Spleen (tissue), 7 donors: ENCODE results near the gene CSH1.
"Not testable (repeated sequence)": the region's sequence is repeated elsewhere in the genome, so short reads cannot be mapped to it uniquely, and the experiment has no call there.

Experiments used
- POLR2AphosphoS5 ChIP-seq, 3 donors: sonication (generic); formaldehyde crosslinking; IDR thresholded peaks; one replicate each; pipeline ENCODE4 v1.5.1; 2017; ENCODE audit warnings: antibody characterized with exemption in 3 of 3
- TF ChIP-seq, protein P1 (sequence below), 11 experiments: fragments of 200-600 bp in 7 of 11; fragments of 450-650 bp in 4 of 11; sonication (generic) in 4 of 11; IDR thresholded peaks in 8 of 11; conservative IDR thresholded peaks in 3 of 11; 1 replicate in 7 of 11; 2 replicates in 4 of 11; pipeline versions ENCODE4 v1.4.0 to v1.8.0; 2016 to 2021; ENCODE audit warnings: antibody characterized with exemption in 11 of 11, inconsistent platforms in 4 of 11, mild to moderate bottlenecking in 1 of 11
- donor health status: DM: no; HTN: no; CAD: no; lungs with moderate emphysema.
- donor health status: DM: no; HTN: no; CAD: no.
- donor health status: DM: no; HTN: no; CAD: no.

DNA sequence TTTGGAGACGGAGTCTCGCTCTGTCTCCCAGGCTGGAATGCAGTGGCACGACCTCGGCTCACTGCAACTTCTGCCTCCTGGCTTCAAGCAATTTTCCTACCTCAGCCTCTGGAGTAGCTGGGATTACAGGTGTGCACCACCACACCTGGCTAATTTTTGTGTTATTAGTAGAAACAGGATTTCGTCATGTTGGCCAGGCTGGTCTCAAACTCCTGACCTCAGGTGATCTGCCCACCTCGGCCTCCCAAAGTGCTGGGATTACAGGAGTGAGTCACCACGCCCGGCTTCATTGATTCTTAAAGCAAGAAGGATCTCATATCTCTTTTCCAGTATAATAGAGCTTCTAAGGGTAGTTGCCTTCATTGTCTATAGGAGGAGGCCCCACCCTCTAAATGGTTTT is 8.4 kb upstream of the CSH1 start:
- TF ChIP-seq, protein P1, sequence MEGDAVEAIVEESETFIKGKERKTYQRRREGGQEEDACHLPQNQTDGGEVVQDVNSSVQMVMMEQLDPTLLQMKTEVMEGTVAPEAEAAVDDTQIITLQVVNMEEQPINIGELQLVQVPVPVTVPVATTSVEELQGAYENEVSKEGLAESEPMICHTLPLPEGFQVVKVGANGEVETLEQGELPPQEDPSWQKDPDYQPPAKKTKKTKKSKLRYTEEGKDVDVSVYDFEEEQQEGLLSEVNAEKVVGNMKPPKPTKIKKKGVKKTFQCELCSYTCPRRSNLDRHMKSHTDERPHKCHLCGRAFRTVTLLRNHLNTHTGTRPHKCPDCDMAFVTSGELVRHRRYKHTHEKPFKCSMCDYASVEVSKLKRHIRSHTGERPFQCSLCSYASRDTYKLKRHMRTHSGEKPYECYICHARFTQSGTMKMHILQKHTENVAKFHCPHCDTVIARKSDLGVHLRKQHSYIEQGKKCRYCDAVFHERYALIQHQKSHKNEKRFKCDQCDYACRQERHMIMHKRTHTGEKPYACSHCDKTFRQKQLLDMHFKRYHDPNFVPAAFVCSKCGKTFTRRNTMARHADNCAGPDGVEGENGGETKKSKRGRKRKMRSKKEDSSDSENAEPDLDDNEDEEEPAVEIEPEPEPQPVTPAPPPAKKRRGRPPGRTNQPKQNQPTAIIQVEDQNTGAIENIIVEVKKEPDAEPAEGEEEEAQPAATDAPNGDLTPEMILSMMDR (IDR thresholded peaks at IDR 0.05 in 8 of 11, conservative IDR thresholded peaks at IDR 0.05 in 3 of 11) = not testable (repeated sequence)
- not testable (repeated sequence) for TF ChIP-seq POLR2AphosphoS5 (IDR thresholded peaks at IDR 0.05)
